ENCODE results near the gene SLC16A10. TPM values are rescaled to one million over a fixed set of nuclear protein-coding genes. Genes with fewer than 3 reads are reported as not detected.
"Not testable (repeated sequence)": the region's sequence is repeated elsewhere in the genome, so short reads cannot be mapped to it uniquely, and the experiment has no call there.

SLC16A10 gene
- total RNA-seq, 1 donor from 2014 or later = 2.4 TPM

DNA sequence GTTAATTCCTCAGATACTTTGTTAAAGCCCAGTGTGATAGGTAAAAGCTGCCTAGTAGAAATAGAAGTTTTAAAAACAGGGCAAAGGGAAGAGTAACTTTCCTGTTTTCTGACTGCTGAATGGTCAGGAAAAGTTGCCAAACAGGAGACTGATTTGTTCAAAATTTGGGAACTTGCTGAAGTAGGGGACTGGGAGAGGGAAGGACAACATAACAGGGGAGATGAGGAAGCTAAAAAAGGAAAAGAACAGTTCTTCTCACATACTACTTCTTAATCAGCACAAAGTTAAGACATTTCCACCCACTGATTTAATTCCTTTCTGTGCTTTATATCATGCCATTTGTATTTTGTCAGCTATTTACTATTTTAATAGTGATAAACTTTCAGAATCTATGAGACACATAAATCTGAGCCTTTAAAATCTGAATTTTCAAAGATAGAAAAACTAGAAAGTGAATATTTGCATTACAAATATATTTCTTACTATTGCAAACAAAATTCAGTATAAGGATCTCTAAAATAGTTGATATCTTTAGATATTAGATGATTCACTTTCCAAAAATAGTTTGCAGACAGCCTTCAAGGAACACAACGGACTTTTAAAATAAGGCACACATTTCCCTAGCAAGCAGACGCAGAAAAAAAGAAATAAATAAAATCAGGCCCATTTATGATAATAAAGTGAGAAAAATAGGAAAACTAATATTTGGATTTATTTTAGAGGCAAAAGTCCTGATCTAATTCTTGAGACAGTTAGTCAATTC lies 36.9 kb upstream of the SLC16A10 start:
- no peak for TF ChIP-seq CTCF (IDR thresholded peaks at IDR 0.05; ENCODE audit: unreplicated experiment)

DNA sequence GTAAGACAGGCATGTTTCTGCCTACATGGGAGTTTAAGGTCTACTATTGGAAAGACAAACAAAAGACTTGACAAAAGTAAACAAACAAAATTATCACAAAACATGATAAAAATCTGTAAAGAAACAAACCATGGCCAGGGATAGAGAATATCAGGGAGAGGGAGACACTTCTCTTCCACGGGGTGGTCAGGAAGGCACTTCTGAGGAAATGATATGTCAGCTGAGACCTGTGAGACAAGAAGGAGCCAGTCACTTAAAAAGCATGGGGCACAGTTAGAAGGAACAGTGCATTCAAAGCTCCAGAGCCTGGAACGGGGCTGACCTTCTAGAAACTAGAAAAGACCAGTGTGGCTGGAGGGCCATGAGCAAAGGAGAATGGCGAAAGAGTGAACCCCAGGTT lies 35.1 kb upstream of the SLC16A10 start:
- no peaks in the 10 kb centered on the region for H3K9me3 Mint-ChIP-seq (ENCODE audit: unreplicated experiment)
- H3K4me1 Mint-ChIP-seq (ENCODE audit: unreplicated experiment) = peaks cover 10% of the 10 kb centered on the region
- TF ChIP-seq CTCF (IDR thresholded peaks at IDR 0.05; ENCODE audit: unreplicated experiment) = no peak
- peaks cover 2% of the 10 kb centered on the region for H3K27me3 Mint-ChIP-seq (ENCODE audit: unreplicated experiment)
- H3K4me3 Mint-ChIP-seq (ENCODE audit: unreplicated experiment) = no peak overlapping the region
- no peaks in the 10 kb centered on the region for H3K36me3 Mint-ChIP-seq (ENCODE audit: low read depth, unreplicated experiment)
- no peak for DNase-seq (ENCODE audit: low spot score)
- H3K27ac Mint-ChIP-seq (ENCODE audit: unreplicated experiment) = no peak overlapping the region

More for the DNA sequence above, 36.9 kb upstream of the SLC16A10 start:
- Mint-ChIP-seq H3K4me1 (ENCODE audit: unreplicated experiment) (peaks cover 14% of the 10 kb centered on the region), H3K27ac (ENCODE audit: unreplicated experiment) (no peak overlapping the region), H3K27me3 (ENCODE audit: unreplicated experiment) (no peaks in the 10 kb centered on the region), H3K9me3 (ENCODE audit: unreplicated experiment) (no peaks in the 10 kb centered on the region), H3K4me3 (ENCODE audit: unreplicated experiment) (no peak overlapping the region), H3K36me3 (ENCODE audit: low read depth, unreplicated experiment) (no peaks in the 10 kb centered on the region)
- no peak for DNase-seq (ENCODE audit: low spot score)

DNA sequence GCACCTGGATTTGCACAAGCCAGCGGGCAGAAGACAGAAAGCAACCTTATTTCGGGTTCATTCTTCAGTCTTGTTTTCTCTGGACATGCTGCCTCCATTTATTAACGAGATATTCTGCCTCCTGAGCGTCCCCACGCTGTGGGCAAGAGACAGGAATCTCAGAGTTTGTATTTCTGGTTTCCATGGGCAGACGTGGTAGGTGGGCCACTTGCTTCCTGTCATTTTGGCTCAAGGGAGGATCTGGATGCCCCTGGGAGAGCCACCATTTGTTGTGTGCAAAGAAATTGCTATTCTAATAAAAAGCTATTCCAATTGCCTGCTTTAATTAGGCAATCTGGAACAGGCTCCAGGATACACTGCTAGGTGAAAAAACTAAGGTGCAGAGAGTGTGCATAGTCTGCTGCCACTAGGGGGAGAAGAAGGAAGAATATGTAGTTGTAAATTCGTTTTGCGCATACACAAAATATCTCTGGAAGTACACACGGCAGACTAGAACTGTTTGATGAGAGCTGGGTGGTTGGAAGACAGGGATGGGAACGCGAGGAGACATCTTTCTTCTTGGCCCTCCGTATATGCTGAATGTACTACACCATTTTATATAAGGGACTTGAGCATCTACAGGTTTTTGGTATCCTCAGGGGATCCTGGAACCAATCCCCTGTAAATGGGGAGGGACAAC lies 30.1 kb upstream of the SLC16A10 start:
- peaks cover 1% of the 10 kb centered on the region for H3K4me1 Mint-ChIP-seq (ENCODE audit: unreplicated experiment)
- no peak overlapping the region for H3K27ac Mint-ChIP-seq (ENCODE audit: unreplicated experiment)
- TF ChIP-seq CTCF (IDR thresholded peaks at IDR 0.05; ENCODE audit: unreplicated experiment) = peak; percentile 74
- peaks cover 2% of the 10 kb centered on the region for H3K27me3 Mint-ChIP-seq (ENCODE audit: unreplicated experiment)
- peak; percentile 23 for DNase-seq (ENCODE audit: low spot score)
- H3K9me3 Mint-ChIP-seq (ENCODE audit: unreplicated experiment) = no peaks in the 10 kb centered on the region
- peaks cover 4% of the 10 kb centered on the region for H3K36me3 Mint-ChIP-seq (ENCODE audit: low read depth, unreplicated experiment)
- no peak overlapping the region for H3K4me3 Mint-ChIP-seq (ENCODE audit: unreplicated experiment)

- Mint-ChIP-seq H3K4me3 (ENCODE audit: unreplicated experiment) (no peak overlapping the region), H3K27ac (ENCODE audit: unreplicated experiment) (no peak overlapping the region), H3K9me3 (ENCODE audit: unreplicated experiment) (no peaks in the 10 kb centered on the region), H3K4me1 (ENCODE audit: unreplicated experiment) (no peaks in the 10 kb centered on the region), H3K27me3 (ENCODE audit: unreplicated experiment) (peaks cover 4% of the 10 kb centered on the region), H3K36me3 (ENCODE audit: low read depth, unreplicated experiment) (peaks cover 4% of the 10 kb centered on the region)
- no peak for DNase-seq (ENCODE audit: low spot score)
- TF ChIP-seq CTCF (IDR thresholded peaks at IDR 0.05; ENCODE audit: unreplicated experiment) = no peak
These were observed 25.8 kb upstream of the SLC16A10 start for GRCh38 chr6:111061508-111061907.

- H3K27ac Mint-ChIP-seq (ENCODE audit: unreplicated experiment); H3K27me3 Mint-ChIP-seq (ENCODE audit: unreplicated experiment); H3K4me1 Mint-ChIP-seq (ENCODE audit: unreplicated experiment); H3K9me3 Mint-ChIP-seq (ENCODE audit: unreplicated experiment); H3K36me3 Mint-ChIP-seq (ENCODE audit: low read depth, unreplicated experiment); H3K4me3 Mint-ChIP-seq (ENCODE audit: unreplicated experiment); DNase-seq (ENCODE audit: low spot score): not testable (repeated sequence)
These were observed 25.3 kb upstream of the SLC16A10 start for GRCh38 chr6:111061985-111062384.

DNA sequence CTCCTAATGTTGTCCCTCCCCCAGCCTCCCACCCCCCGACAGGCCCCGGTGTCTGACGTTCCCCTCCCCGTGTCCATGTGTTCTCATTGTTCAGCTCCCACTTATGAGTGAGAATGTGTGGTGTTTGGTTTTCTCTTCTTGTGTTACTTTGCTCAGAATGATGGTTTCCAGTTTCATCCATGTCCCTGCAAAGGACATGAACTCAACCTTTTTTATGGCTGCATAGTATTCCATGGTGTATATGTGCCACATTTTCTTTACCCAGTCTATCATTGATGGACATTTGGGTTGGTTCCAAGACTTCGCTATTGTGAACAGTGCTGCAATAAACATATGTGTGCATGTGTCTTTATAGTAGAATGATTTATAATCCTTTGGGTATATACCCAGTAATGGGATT lies 24.4 kb upstream of the SLC16A10 start:
- DNase-seq (ENCODE audit: low spot score); H3K36me3 Mint-ChIP-seq (ENCODE audit: low read depth, unreplicated experiment); H3K4me1 Mint-ChIP-seq (ENCODE audit: unreplicated experiment); H3K9me3 Mint-ChIP-seq (ENCODE audit: unreplicated experiment); H3K4me3 Mint-ChIP-seq (ENCODE audit: unreplicated experiment); H3K27ac Mint-ChIP-seq (ENCODE audit: unreplicated experiment); H3K27me3 Mint-ChIP-seq (ENCODE audit: unreplicated experiment): not testable (repeated sequence)
